ENCODE results near the gene AOAH. TPM values are rescaled to one million over a fixed set of nuclear protein-coding genes. Genes with fewer than 3 reads are reported as not detected.

The AOAH gene
- total RNA-seq: not detected in 2 replicates
- polyA plus RNA-seq: not detected in 2 replicates
- not detected in 2 replicates for polyA plus RNA-seq (2011; cell fraction: cytosol; rRNA removed)
- not detected in 2 replicates for polyA plus RNA-seq (2011; cell fraction: nucleus; rRNA removed)
- polyA plus RNA-seq (2012): not detected in 2 replicates
- 0.56 TPM in 1 of 2 replicates, not detected in the other for polyA minus RNA-seq
- not detected for polyA minus RNA-seq (2011; cell fraction: cytosol; rRNA and poly(A)+ RNA removed)
- polyA minus RNA-seq (2011; cell fraction: nucleus; rRNA and poly(A)+ RNA removed): not detected in 2 replicates
- percentile 9 among the genes with signal in this experiment for Bru-seq, nascent RNA
- BruChase-seq, experiment 1, labeled RNA remaining after a 6-hour chase: percentile 6 among the genes with signal in this experiment
- BruChase-seq, experiment 2, labeled RNA remaining after a 2-hour chase: percentile 19 among the genes with signal in this experiment
- long read RNA-seq: 0 reads

DNA sequence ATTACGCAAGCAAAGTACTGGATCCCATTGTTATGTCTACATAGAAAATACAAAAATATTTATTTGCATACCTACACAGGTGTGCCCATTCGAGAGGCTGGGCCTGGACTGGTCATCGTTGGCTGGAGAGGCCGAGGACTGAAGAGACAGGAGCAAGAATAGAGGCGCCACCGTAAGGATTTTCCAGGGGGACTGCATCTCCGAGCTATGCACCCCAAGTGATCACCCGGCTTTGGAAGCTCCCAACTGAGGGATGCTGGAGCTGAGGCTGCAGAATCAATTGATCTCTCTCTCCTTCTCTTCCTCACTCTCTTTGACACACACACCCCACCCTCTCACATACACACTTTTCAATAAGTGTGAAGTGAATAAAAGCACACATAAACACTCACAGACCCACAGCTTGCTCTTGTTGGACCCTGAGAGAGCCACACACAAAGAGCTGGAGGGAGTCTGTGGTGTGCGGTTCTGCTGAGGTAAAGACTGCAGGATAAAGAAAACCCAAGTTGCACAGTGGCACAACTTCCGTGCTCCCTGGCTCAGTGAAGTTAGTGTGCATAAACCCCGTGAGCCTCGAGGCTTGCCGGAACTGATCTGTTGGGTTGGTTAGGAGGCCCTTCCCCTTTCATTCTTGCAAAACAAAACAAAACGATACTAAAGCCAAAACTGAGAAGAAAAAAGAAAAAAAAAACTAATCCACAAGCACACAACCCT is at the start of gene AOAH:
AOAH (minus strand) TSS at position 544 of the 714 bp plus-strand sequence; CDS start at position 198, 346 bp downstream.
- H3K36me3 ChIP-seq (ENCODE audit: control insufficient read depth in 2 of 2, extremely low read depth in 1 of 2, insufficient read depth in 2 of 2, low read length in 2 of 2): no peaks in the 10 kb centered on the region
- no peak within 1 kb of the TSS for H3K9ac ChIP-seq (replicated peaks; ENCODE audit: extremely low read depth, insufficient read depth, low read length)
- no peaks in the 10 kb centered on the region for H4K20me1 ChIP-seq (replicated peaks; ENCODE audit: control insufficient read depth, extremely low read depth, insufficient read depth, low read length)
- FAIRE-seq: no peak
- H3K27ac ChIP-seq (ENCODE audit: insufficient read depth, low read depth, low read length): no peak within 1 kb of the TSS
- dilution Hi-C loops (cut with MboI; ENCODE audit: extremely low pct_ligation_motif_present, low sequenced_read_pairs): no loop called here
- H3K9me1 ChIP-seq (replicated peaks; ENCODE audit: control insufficient read depth, extremely low read depth, insufficient read depth, low read length): no peaks in the 10 kb centered on the region
- ChIA-PET CTCF (no interaction called here), POLR2A (no interaction called here)
- H3K4me3 ChIP-seq (replicated peaks in 1 of 3; ENCODE audit: insufficient read depth in 1 of 3, low read depth in 1 of 3, low read length in 3 of 3): no peak within 1 kb of the TSS
- intact Hi-C loops (cut with micrococcal nuclease): no loop called here
- DNase-seq (ENCODE audit: low read depth, low spot score): no peak
- H3K4me2 ChIP-seq (ENCODE audit: insufficient read depth, low read length): no peak within 1 kb of the TSS
- H3K27me3 ChIP-seq (ENCODE audit: control insufficient read depth in 2 of 2, insufficient read depth in 2 of 2, low read length in 2 of 2): no peaks in the 10 kb centered on the region
- BruUV-seq (replicated peaks): no TSS peak
- no peaks in the 10 kb centered on the region for H3K79me2 ChIP-seq (ENCODE audit: control insufficient read depth, insufficient read depth, low read length)
- no peak within 1 kb of the TSS for H2AFZ ChIP-seq (ENCODE audit: low read depth, low read length)
- no peaks in the 10 kb centered on the region for H3K9me3 ChIP-seq (replicated peaks; ENCODE audit: control insufficient read depth, insufficient read depth, low read length)
- TF ChIP-seq MYC (IDR thresholded peaks at IDR 0.05; ENCODE audit: low read depth, low read length) (no peak), POLR2A (IDR thresholded peaks at IDR 0.05; ENCODE audit: low read depth, low read length) (no peak), JUN (IDR thresholded peaks at IDR 0.05; ENCODE audit: borderline replicate concordance, insufficient read depth, insufficient read length, low read depth) (no peak), GATA2 (IDR thresholded peaks at IDR 0.05; ENCODE audit: insufficient read depth, insufficient read length, low read depth, low read length) (no peak), FOS (IDR thresholded peaks at IDR 0.05; ENCODE audit: borderline replicate concordance, insufficient read depth, low read length) (no peak), EZH2 (IDR thresholded peaks at IDR 0.05; ENCODE audit: borderline replicate concordance, low read depth, low read length, severe bottlenecking) (no peak), POLR2AphosphoS5 (IDR thresholded peaks at IDR 0.05; ENCODE audit: insufficient read depth, low read depth, low read length) (no peak)
- TF ChIP-seq, protein P1, sequence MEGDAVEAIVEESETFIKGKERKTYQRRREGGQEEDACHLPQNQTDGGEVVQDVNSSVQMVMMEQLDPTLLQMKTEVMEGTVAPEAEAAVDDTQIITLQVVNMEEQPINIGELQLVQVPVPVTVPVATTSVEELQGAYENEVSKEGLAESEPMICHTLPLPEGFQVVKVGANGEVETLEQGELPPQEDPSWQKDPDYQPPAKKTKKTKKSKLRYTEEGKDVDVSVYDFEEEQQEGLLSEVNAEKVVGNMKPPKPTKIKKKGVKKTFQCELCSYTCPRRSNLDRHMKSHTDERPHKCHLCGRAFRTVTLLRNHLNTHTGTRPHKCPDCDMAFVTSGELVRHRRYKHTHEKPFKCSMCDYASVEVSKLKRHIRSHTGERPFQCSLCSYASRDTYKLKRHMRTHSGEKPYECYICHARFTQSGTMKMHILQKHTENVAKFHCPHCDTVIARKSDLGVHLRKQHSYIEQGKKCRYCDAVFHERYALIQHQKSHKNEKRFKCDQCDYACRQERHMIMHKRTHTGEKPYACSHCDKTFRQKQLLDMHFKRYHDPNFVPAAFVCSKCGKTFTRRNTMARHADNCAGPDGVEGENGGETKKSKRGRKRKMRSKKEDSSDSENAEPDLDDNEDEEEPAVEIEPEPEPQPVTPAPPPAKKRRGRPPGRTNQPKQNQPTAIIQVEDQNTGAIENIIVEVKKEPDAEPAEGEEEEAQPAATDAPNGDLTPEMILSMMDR (IDR thresholded peaks at IDR 0.05; ENCODE audit: extremely low read depth in 1 of 2, insufficient read depth in 1 of 2, low read depth in 1 of 2, low read length in 2 of 2): no peak
- TF ChIP-seq, protein P2, sequence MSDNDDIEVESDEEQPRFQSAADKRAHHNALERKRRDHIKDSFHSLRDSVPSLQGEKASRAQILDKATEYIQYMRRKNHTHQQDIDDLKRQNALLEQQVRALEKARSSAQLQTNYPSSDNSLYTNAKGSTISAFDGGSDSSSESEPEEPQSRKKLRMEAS (IDR thresholded peaks at IDR 0.05; ENCODE audit: insufficient read depth, insufficient read length): no peak
- no peaks in the 10 kb centered on the region for H3K4me1 ChIP-seq (ENCODE audit: control insufficient read depth, extremely low read depth, insufficient read depth, low read length)

Measured in endothelial cell of umbilical vein (primary cell).